GM12878 (cell line): ENCODE data around the gene TFB1M. TPM values are rescaled to one million over a fixed set of nuclear protein-coding genes. Genes with fewer than 3 reads are reported as not detected.

Source experiments
- BMI1 ChIP-seq: fragments of 450-650 bp; IDR thresholded peaks from 2 replicates; pipeline ENCODE4 v1.6.1; 2016; ENCODE audit warnings: mild to moderate bottlenecking, moderate library complexity, borderline replicate concordance
- CHD1 ChIP-seq: IDR thresholded peaks from 2 replicates; pipeline ENCODE4 v1.6.1; 2012; ENCODE audit warnings: low read depth, low read length, improper control_type of control experiment
- CHD2 ChIP-seq: IDR thresholded peaks from 2 replicates; pipeline ENCODE4 v1.6.1; 2011; ENCODE audit warnings: low read depth, low read length, improper control_type of control experiment, borderline replicate concordance
- CREM ChIP-seq: IDR thresholded peaks from 2 replicates; pipeline ENCODE4 v1.6.1; 2014; ENCODE audit warnings: antibody characterized with exemption, low read depth
- EGR1 ChIP-seq, 2 experiments: IDR thresholded peaks; 1 replicate in 1 of 2; 2 replicates in 1 of 2; pipeline ENCODE4 v1.6.1; 2011 to 2012; ENCODE audit warnings: low read depth in 2 of 2, low read length in 2 of 2, borderline replicate concordance in 1 of 2, mild to moderate bottlenecking in 1 of 2, moderate library complexity in 1 of 2
- GATAD2B ChIP-seq: fragments of 450-650 bp; conservative IDR thresholded peaks from 2 replicates; pipeline ENCODE4 v1.6.1; 2017; ENCODE audit warnings: low read depth, mild to moderate bottlenecking, moderate library complexity
- IKZF1 ChIP-seq: fragments of 450-650 bp; conservative IDR thresholded peaks from 2 replicates; pipeline ENCODE4 v1.6.1; 2017; ENCODE audit warnings: antibody characterized with exemption, mild to moderate bottlenecking
- IKZF2 ChIP-seq, 2 experiments: fragments of 450-650 bp; IDR thresholded peaks; 2 replicates each; pipeline ENCODE4 v1.6.1; 2017; ENCODE audit warnings: mild to moderate bottlenecking in 2 of 2, moderate library complexity in 2 of 2
- JUND ChIP-seq: IDR thresholded peaks from 2 replicates; pipeline ENCODE4 v1.6.1; 2012; ENCODE audit warnings: low read depth, mild to moderate bottlenecking, low read length, improper control_type of control experiment, moderate library complexity
- MTA3 ChIP-seq: IDR thresholded peaks from 2 replicates; pipeline ENCODE4 v1.6.1; 2012; ENCODE audit warnings: low read length, inconsistent platforms, borderline replicate concordance
- MXI1 ChIP-seq: fragments of 150-350 bp; IDR thresholded peaks from 2 replicates; pipeline ENCODE4 v1.6.1; 2011; ENCODE audit warnings: low read depth, mild to moderate bottlenecking, inconsistent platforms, low read length, improper control_type of control experiment
- RBBP5 ChIP-seq: fragments of 200-600 bp; sonication (generic); conservative IDR thresholded peaks from 2 replicates; pipeline ENCODE4 v1.6.1; 2016
- RCOR1 ChIP-seq: conservative IDR thresholded peaks from 2 replicates; pipeline ENCODE4 v1.6.1; 2012; ENCODE audit warnings: low read depth, low read length, improper control_type of control experiment
- RELA ChIP-seq: fragments of 450-650 bp; IDR thresholded peaks from 2 replicates; pipeline ENCODE4 v1.8.0; 2014; ENCODE audit warnings: borderline replicate concordance; ENCODE audit not compliant: partially characterized antibody
- REST ChIP-seq: IDR thresholded peaks from 2 replicates; pipeline ENCODE4 v1.6.1; 2012; ENCODE audit warnings: mild to moderate bottlenecking, low read depth, low read length
- SP1 ChIP-seq: IDR thresholded peaks from one replicate; pipeline ENCODE4 v1.6.1; 2011; ENCODE audit warnings: low read depth, low read length
- STAT1 ChIP-seq: fragments of 450-650 bp; conservative IDR thresholded peaks from 2 replicates; pipeline ENCODE4 v1.6.1; 2014; ENCODE audit warnings: antibody characterized with exemption, mild to moderate bottlenecking
- TARDBP ChIP-seq: IDR thresholded peaks from 2 replicates; pipeline ENCODE4 v1.6.1; 2016; ENCODE audit warnings: borderline replicate concordance
- TCF12 ChIP-seq: IDR thresholded peaks from 2 replicates; pipeline ENCODE4 v1.6.1; 2011; ENCODE audit warnings: low read depth, mild to moderate bottlenecking, low read length
- YBX1 ChIP-seq: fragments of 450-650 bp; IDR thresholded peaks from 2 replicates; pipeline ENCODE4 v1.6.1; 2016; ENCODE audit warnings: antibody characterized with exemption
- ZNF622 ChIP-seq: fragments of 450-650 bp; IDR thresholded peaks from 2 replicates; pipeline ENCODE4 v1.6.1; 2017; ENCODE audit warnings: mild to moderate bottlenecking, inconsistent platforms
- polyA plus RNA-seq, 11 experiments: library from polyadenylated mRNA; depleted of rRNA in 4 of 11; unstranded in 6 of 11; stranded (reverse) in 5 of 11; fragments of >200 nt; fragmentation: Nextera tagmentation in 4 of 11; fragmentation: Illumina TruSeq in 1 of 11; extraction: Ambion mirVana in 4 of 11; extraction: Trizol in 1 of 11; gene quantifications; 1 replicate in 1 of 11; 2 replicates in 10 of 11; pipeline versions ENCODE4 v1.2.1 to v1.2.3, GENCODE V29; 2011 to 2016; ENCODE audit warnings: inconsistent platforms in 2 of 11, missing spikeins in 2 of 11, low read depth in 1 of 11
- total RNA-seq, 4 experiments: library from RNA; depleted of rRNA in 3 of 4; stranded (reverse); fragments of >200 nt in 3 of 4; fragmentation: Illumina TruSeq in 1 of 4; extraction: Trizol in 1 of 4; gene quantifications; 2 replicates each; pipeline versions ENCODE4 v1.2.1 to v1.2.3, GENCODE V29; 2013 to 2021
- TF ChIP-seq, protein P1 (sequence below): fragments of 450-650 bp; IDR thresholded peaks from 2 replicates; pipeline ENCODE4 v1.6.1; 2017; ENCODE audit warnings: mild to moderate bottlenecking, moderate library complexity

Gene TFB1M
- total and polyA plus RNA-seq, 10 of the 15 experiments (the other 5 are each of a cell fraction or from before 2014, with no cell fraction given), result 29.9 to 117 (median 41.3) TPM

DNA sequence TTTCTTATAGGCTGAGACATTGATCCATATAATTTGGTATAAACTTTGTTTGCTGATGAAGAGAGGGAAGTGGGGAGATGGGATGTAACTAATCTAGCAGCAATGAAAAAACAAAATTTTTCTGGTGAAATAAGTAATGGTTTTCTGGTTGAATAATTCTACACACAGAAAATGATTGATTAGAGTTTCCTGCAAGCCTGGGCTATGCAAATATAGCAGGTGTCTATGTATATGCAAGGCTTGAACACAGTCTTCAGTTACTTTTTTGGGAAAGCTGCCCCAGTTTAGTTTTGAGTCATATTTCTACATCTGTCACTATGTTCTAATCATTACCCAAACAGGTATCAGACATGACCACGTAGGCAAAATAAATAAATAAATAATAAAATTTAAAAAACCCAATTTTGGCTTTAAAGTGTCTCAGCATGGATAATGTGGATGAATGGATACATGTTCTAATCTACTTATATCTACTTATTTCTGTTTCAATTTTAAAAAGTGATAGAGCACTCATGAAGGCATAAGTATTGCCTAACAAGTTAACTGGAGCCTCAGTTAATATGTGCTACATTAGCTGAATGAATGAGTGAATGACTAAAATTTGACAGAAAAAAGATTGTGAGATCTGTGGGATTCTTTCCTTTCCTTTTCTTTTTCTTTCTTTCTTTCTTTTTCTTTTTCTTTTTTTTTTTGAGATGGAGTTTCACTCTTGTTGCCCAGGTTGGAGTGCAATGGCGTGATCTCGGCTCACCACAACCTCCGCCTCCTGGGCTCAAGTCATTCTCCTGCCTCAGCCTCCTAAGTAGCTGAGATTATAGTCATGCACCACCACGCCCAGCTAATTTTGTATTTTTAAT is 37.2 kb upstream of the TFB1M start (continued):
- TF ChIP-seq IKZF2 (IDR thresholded peaks at IDR 0.05) (peak; percentile 88 to 89), MXI1 (no peak), TARDBP (peak; percentile 20; the same call in 1 of the 2 replicates), JUND (peak; percentile 77; the same call in 1 of the 2 replicates), YBX1 (no peak), STAT1 (no peak), MTA3 (peak; percentile 62; the same call in 1 of the 2 replicates), CREM (peak; percentile 94), RELA (no peak), TCF12 (peak; percentile 94), ZNF622 (no peak), RCOR1 (no peak), RBBP5 (no peak), REST (no peak), CHD1 (no peak), GATAD2B (no peak), CHD2 (no peak), BMI1 (peak; percentile 37; the same call in 1 of the 2 replicates), IKZF1 (peak; percentile 62), EGR1 (IDR thresholded peaks at IDR 0.05; ENCODE audit: borderline replicate concordance in 1 of 2, low read depth in 2 of 2, low read length in 2 of 2) (no peak), SP1 (peak; percentile 50)
- TF ChIP-seq, protein P1, sequence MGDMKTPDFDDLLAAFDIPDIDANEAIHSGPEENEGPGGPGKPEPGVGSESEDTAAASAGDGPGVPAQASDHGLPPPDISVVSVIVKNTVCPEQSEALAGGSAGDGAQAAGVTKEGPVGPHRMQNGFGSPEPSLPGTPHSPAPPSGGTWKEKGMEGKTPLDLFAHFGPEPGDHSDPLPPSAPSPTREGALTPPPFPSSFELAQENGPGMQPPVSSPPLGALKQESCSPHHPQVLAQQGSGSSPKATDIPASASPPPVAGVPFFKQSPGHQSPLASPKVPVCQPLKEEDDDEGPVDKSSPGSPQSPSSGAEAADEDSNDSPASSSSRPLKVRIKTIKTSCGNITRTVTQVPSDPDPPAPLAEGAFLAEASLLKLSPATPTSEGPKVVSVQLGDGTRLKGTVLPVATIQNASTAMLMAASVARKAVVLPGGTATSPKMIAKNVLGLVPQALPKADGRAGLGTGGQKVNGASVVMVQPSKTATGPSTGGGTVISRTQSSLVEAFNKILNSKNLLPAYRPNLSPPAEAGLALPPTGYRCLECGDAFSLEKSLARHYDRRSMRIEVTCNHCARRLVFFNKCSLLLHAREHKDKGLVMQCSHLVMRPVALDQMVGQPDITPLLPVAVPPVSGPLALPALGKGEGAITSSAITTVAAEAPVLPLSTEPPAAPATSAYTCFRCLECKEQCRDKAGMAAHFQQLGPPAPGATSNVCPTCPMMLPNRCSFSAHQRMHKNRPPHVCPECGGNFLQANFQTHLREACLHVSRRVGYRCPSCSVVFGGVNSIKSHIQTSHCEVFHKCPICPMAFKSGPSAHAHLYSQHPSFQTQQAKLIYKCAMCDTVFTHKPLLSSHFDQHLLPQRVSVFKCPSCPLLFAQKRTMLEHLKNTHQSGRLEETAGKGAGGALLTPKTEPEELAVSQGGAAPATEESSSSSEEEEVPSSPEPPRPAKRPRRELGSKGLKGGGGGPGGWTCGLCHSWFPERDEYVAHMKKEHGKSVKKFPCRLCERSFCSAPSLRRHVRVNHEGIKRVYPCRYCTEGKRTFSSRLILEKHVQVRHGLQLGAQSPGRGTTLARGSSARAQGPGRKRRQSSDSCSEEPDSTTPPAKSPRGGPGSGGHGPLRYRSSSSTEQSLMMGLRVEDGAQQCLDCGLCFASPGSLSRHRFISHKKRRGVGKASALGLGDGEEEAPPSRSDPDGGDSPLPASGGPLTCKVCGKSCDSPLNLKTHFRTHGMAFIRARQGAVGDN, result no peak
